PC-3 (cell line): ENCODE data around the gene RNASEH2B.

ENCODE experiments used
- CTCF ChIP-seq: fragments of 300-600 bp; sonication (generic); conservative IDR thresholded peaks from 2 replicates; pipeline ENCODE4 v1.5.1; 2017; ENCODE audit warnings: antibody characterized with exemption, low read depth, mild to moderate bottlenecking, low read length
- EZH2 ChIP-seq: fragments of 300-600 bp; sonication (generic); IDR thresholded peaks from one replicate; pipeline ENCODE4 v1.6.1; 2017; ENCODE audit warnings: antibody characterized with exemption, mild to moderate bottlenecking, low read length; ENCODE audit not compliant: unreplicated experiment
- EZH2phosphoT487 ChIP-seq: fragments of 300-600 bp; sonication (generic); IDR thresholded peaks from 2 replicates; pipeline ENCODE4 v1.6.1; 2018; ENCODE audit warnings: mild to moderate bottlenecking, antibody characterized with exemption, low read length, borderline replicate concordance

- TF ChIP-seq CTCF (no peak), EZH2 (no peak), EZH2phosphoT487 (no peak)
Observed at GRCh38 chr13:50867637-50867945, 42.0 kb upstream of the RNASEH2B start.
